Right lobe of liver (tissue), 4 donors: Measurements from ENCODE around the gene MAP3K4.

Experiments used
- CTCF ChIP-seq, 4 donors: fragments of 200-600 bp in 3 of 4; fragments of 450-650 bp in 1 of 4; IDR thresholded peaks; one replicate each; pipeline versions ENCODE4 v1.5.1 to v1.8.0; 2016 to 2022; ENCODE audit warnings: antibody characterized with exemption in 4 of 4, mild to moderate bottlenecking in 2 of 4
- POLR2A ChIP-seq: fragments of 450-650 bp; IDR thresholded peaks from one replicate; pipeline ENCODE4 v1.6.1; 2017; ENCODE audit warnings: antibody characterized with exemption, mild to moderate bottlenecking
- donor health status: DM: no; HTN: no; CAD: no.
- donor health status: DM: no; HTN: no; CAD: no.
- donor health status: DM: no; HTN: yes; CAD: no.

- no peak for TF ChIP-seq CTCF (IDR thresholded peaks at IDR 0.05)
- TF ChIP-seq POLR2A = no peak
Observed at GRCh38 chr6:161082215-161082614, 90.6 kb downstream of the MAP3K4 start.
